Measurements from ENCODE around the gene TMCC2.

The TMCC2 gene

GRCh38 chr1:205208811-205209210 lies 18.9 kb upstream of the TMCC2 start:
- no peak for DNase-seq (ENCODE audit: low read depth, low spot score)
- CTCF ChIA-PET = interaction anchor here (0.7 to 2.8 kb wide), 2 partner anchors 67 to 116 kb away, joined by 3 to 10 read pairs; no protein-coding TSS in a partner anchor
- POLR2A ChIA-PET = no interaction called here
- H3K4me3 ChIP-seq (ENCODE audit: low read depth, low read length) = no peak overlapping the region
- TF ChIP-seq CTCF (IDR thresholded peaks at IDR 0.05; ENCODE audit: insufficient read depth, low read length, missing control alignments) = no peak

- DNase-seq (ENCODE audit: low read depth, low spot score) = no peak
- peak overlapping the region; percentile 85 for H3K4me3 ChIP-seq (ENCODE audit: low read depth, low read length)
- TF ChIP-seq CTCF (IDR thresholded peaks at IDR 0.05; ENCODE audit: insufficient read depth, low read length, missing control alignments) = no peak
- ChIA-PET CTCF (interaction anchor here (0.6 to 2.8 kb wide), 5 partner anchors 12 to 87 kb away, joined by 3 to 10 read pairs (median 4); no protein-coding TSS in a partner anchor), POLR2A (interaction anchor here (1.0 to 1.2 kb wide), 2 partner anchors 17 to 88 kb away, joined by 4 read pairs; partner anchors contain the start of gene TMCC2)
These were observed 17.0 kb upstream of the TMCC2 start for GRCh38 chr1:205210756-205211168.

- ChIA-PET CTCF (no interaction called here), POLR2A (interaction anchor here (0.7 to 1.2 kb wide), 2 partner anchors 15 to 16 kb away, joined by 3 to 4 read pairs; partner anchors contain the start of gene TMCC2)
- TF ChIP-seq CTCF (IDR thresholded peaks at IDR 0.05; ENCODE audit: insufficient read depth, low read length, missing control alignments) = no peak
- DNase-seq (ENCODE audit: low read depth, low spot score) = peak; percentile 73
- H3K4me3 ChIP-seq (ENCODE audit: low read depth, low read length) = peak within 1 kb of the TSS; percentile 85
These were observed 16.4 kb upstream of the TMCC2 start, which contains the start of gene DSTYK for GRCh38 chr1:205211169-205211838. TSS of gene DSTYK (minus strand) at chr1:205211702. CDS start at chr1:205211535, 167 bp downstream.

GRCh38 chr1:205211839-205212536 lies 15.8 kb upstream of the TMCC2 start:
- TF ChIP-seq CTCF (IDR thresholded peaks at IDR 0.05; ENCODE audit: insufficient read depth, low read length, missing control alignments) = no peak
- H3K4me3 ChIP-seq (ENCODE audit: low read depth, low read length) = peak overlapping the region; percentile 85
- POLR2A ChIA-PET = interaction anchor here (0.7 kb wide), 1 partner anchor 14 kb away, joined by 3 read pairs; no protein-coding TSS in a partner anchor
- CTCF ChIA-PET = no interaction called here
- DNase-seq (ENCODE audit: low read depth, low spot score) = no peak

- POLR2A ChIA-PET = no interaction called here
- DNase-seq (ENCODE audit: low read depth, low spot score) = no peak
- no peak overlapping the region for H3K4me3 ChIP-seq (ENCODE audit: low read depth, low read length)
- no peak for TF ChIP-seq CTCF (IDR thresholded peaks at IDR 0.05; ENCODE audit: insufficient read depth, low read length, missing control alignments)
- CTCF ChIA-PET = interaction anchor here (2.4 kb wide), 1 partner anchor 74 kb away, joined by 6 read pairs; no protein-coding TSS in a partner anchor
These were observed 13.0 kb upstream of the TMCC2 start for GRCh38 chr1:205214756-205215155.

GRCh38 chr1:205216588-205216987 lies 11.2 kb upstream of the TMCC2 start:
- CTCF ChIA-PET = no interaction called here
- POLR2A ChIA-PET = no interaction called here
- no peak overlapping the region for H3K4me3 ChIP-seq (ENCODE audit: low read depth, low read length)
- no peak for DNase-seq (ENCODE audit: low read depth, low spot score)
- TF ChIP-seq CTCF (IDR thresholded peaks at IDR 0.05; ENCODE audit: insufficient read depth, low read length, missing control alignments) = no peak
